Activated T-cell treated with anti-CD3 and anti-CD28 coated beads, Interleukin-2, amount 50 U/mL, for 24 hours (primary cell): Measurements from ENCODE around the gene MLEC.

ENCODE experiments used
- DNase-seq: peaks from one replicate; pipeline ENCODE4 v3.0.0-alpha.2; 2020
- H3K27ac Mint-ChIP-seq: 2 replicates; pipeline ENCODE4 v1.8.0; 2020; ENCODE audit warnings: mild to moderate bottlenecking, mixed read lengths
- H3K27me3 Mint-ChIP-seq: 2 replicates; pipeline ENCODE4 v1.8.0; 2020; ENCODE audit warnings: mixed read lengths
- H3K36me3 Mint-ChIP-seq: 2 replicates; pipeline ENCODE4 v1.8.0; 2020; ENCODE audit warnings: low read depth, mixed read lengths
- H3K4me1 Mint-ChIP-seq: 2 replicates; pipeline ENCODE4 v1.8.0; 2020; ENCODE audit warnings: low read depth, mixed read lengths
- H3K4me3 Mint-ChIP-seq: 2 replicates; pipeline ENCODE4 v1.8.0; 2020; ENCODE audit warnings: mild to moderate bottlenecking, moderate library complexity, mixed read lengths
- H3K9me3 Mint-ChIP-seq: 2 replicates; pipeline ENCODE4 v1.8.0; 2020; ENCODE audit warnings: mixed read lengths

MLEC gene

DNA sequence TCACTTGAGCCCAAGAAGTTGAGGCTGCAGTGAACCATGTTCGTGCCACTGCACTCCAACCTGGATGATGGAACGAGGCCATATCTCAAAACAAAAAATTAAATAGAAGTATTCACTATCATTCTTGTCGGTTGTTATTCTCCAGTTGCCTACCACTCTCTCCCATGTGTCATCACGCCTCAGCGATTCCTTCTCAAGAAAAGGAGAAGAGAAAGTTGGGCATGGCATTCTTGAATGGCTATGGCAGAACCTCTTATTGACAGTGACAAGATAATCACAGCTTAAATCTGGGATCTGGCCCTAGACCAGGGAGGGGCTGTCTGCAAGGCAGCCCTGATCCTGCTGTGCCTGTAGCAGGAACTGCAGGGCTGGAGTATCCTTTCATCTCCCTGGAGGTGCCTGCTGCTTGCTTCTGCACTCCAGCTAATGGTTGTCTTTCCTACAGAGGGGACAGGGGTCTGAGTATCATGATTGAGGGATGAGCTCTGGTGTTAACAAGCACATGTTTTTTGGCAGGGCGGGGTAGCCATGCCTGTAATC, 12.8 kb upstream of the MLEC start:
- H3K27ac Mint-ChIP-seq, result no peak overlapping the region
- no peaks in the 10 kb centered on the region for H3K27me3 Mint-ChIP-seq
- peaks cover 13% of the 10 kb centered on the region for H3K4me1 Mint-ChIP-seq
- H3K9me3 Mint-ChIP-seq, result no peaks in the 10 kb centered on the region
- H3K4me3 Mint-ChIP-seq, result no peak overlapping the region
- H3K36me3 Mint-ChIP-seq, result no peaks in the 10 kb centered on the region
- DNase-seq, result no peak

DNA sequence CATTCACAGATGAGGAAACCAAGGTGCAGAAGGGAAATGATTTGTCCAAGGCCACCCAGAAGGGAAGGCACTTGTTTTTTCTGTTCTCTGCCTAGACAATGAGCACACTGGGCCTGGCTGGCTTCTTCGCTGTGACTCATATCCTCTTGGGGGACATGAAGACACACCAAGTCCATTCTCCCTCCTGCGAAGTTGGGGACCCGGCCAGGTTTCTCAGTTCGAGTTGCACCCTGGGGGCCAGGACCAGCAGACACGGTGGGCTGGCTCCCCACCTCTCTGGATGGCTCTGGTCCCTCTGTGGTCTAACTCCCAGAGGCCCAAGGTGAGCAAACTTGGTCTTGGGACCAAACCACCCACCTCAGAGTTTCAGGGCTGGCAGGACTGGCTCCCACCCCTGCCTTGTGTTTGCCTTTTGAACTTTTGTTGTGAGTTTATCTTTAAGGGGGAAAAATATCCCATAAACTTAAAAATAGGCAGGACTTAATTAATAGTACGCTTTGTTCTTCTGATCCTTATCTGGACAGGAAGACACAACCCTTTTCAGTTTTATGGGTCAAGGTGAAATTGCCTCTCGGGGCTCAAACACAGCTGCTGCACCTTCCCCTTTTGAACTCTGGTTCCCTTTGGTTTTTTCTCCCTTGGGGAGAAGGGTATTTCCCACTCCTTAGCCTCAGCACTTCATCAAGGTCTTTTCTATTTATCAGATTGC, 9.0 kb upstream of the MLEC start:
- no peak for DNase-seq
- Mint-ChIP-seq H3K4me3 (no peak overlapping the region), H3K4me1 (peaks cover 13% of the 10 kb centered on the region), H3K27me3 (no peaks in the 10 kb centered on the region), H3K36me3 (no peaks in the 10 kb centered on the region), H3K27ac (peak overlapping the region; percentile 47), H3K9me3 (no peaks in the 10 kb centered on the region)

DNA sequence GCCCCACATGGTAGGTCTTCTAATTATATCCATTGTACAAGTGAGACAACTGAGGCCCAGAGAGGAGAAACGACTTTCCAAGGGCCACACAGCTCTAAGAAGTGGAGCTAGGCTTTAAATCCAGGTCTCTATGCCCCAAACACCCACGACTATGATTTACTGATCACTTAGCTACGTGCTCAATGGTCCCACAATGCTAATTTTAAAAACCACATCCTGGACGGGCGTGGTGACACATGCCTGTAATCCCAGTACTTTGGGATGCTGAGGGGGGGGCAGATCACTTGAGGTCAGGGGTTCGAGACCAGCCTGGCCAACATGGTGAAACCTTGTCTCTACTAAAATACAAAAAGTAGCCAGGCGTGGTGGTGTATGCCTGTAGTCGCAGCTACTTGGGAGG, 8.4 kb upstream of the MLEC start:
- no peaks in the 10 kb centered on the region for H3K27me3 Mint-ChIP-seq
- peaks cover 13% of the 10 kb centered on the region for H3K4me1 Mint-ChIP-seq
- no peak for DNase-seq
- no peaks in the 10 kb centered on the region for H3K9me3 Mint-ChIP-seq
- no peaks in the 10 kb centered on the region for H3K36me3 Mint-ChIP-seq
- no peak overlapping the region for H3K4me3 Mint-ChIP-seq
- H3K27ac Mint-ChIP-seq, result peak overlapping the region; percentile 47

DNA sequence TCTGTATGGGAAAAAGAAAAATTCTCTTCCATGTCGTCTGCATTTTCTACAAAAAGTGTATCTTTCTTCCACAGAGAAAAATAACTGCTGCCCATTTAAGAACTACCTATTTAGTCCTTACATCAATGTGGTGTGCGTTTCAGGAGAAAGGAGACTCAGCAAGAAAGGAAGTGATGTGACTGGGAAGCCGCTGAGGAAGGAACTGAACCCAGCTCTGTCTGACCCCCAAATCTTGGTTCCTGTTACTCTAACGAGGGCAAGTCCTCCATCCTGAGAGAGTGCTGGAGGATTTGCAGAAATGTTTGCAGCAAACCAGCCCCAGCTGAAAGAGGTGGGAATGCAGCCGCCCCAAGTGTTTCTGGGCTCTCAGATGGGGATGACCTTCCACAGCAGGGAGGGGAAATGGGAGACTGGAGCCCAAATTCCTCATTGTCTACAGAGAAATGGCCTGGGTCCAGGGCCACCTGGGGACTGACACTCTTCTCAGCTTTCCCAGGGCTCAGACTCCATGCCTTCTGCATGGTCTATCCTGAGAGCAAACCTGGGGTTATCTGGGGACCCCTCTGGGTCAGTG, 6.7 kb upstream of the MLEC start:
- no peak overlapping the region for H3K4me3 Mint-ChIP-seq
- peaks cover 22% of the 10 kb centered on the region for H3K4me1 Mint-ChIP-seq
- no peaks in the 10 kb centered on the region for H3K9me3 Mint-ChIP-seq
- H3K27me3 Mint-ChIP-seq, result no peaks in the 10 kb centered on the region
- no peak overlapping the region for H3K27ac Mint-ChIP-seq
- DNase-seq, result no peak
- H3K36me3 Mint-ChIP-seq, result no peaks in the 10 kb centered on the region

DNA sequence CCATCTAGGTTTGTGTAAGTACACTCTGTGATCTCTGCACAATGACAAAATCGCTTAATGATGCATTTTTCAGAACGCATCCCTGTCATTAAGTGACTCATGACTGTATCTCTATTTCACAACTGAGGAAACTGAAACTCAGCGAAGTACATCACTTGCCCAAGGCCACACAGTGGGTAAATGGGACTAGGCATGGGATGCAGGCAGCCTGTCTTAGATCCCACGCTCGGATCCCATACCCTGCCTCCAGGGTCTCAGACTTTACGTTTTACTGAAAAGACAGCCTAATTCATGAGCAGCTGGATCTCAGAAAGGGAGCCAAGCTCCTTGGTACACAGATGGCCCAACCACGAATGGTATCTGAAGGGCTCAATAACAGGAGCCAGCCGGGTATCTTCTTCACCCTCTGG, 2.4 kb upstream of the MLEC start:
- peaks cover 14% of the 10 kb centered on the region for H3K36me3 Mint-ChIP-seq
- no peaks in the 10 kb centered on the region for H3K9me3 Mint-ChIP-seq
- H3K27me3 Mint-ChIP-seq, result no peaks in the 10 kb centered on the region
- H3K4me3 Mint-ChIP-seq, result no peak overlapping the region
- DNase-seq, result no peak
- H3K4me1 Mint-ChIP-seq, result peaks cover 34% of the 10 kb centered on the region
- peak overlapping the region; percentile 47 for H3K27ac Mint-ChIP-seq

DNA sequence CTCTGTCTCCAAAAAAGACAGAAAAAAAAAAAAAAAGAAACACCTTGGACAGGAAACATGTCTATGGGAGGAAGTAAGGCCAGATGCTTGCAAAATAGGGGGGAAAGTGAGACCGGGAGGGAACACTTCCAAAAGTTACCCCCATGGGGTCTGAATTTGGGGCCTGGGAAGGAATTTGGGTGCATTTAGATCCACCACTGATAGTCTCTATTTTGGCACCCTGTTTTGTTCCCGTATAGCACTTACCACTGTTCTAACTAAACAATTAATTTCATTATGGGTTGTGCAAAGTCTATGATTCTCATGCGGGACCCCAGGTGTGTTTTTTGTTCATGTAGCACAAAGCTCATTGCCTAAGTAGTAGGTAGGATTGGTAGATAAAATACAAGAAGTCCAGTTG, 1.4 kb upstream of the MLEC start:
- no peaks in the 10 kb centered on the region for H3K27me3 Mint-ChIP-seq
- H3K4me1 Mint-ChIP-seq, result peaks cover 43% of the 10 kb centered on the region
- DNase-seq, result no peak
- H3K27ac Mint-ChIP-seq, result no peak overlapping the region
- no peaks in the 10 kb centered on the region for H3K9me3 Mint-ChIP-seq
- peak overlapping the region; percentile 85 for H3K4me3 Mint-ChIP-seq
- peaks cover 18% of the 10 kb centered on the region for H3K36me3 Mint-ChIP-seq

DNA sequence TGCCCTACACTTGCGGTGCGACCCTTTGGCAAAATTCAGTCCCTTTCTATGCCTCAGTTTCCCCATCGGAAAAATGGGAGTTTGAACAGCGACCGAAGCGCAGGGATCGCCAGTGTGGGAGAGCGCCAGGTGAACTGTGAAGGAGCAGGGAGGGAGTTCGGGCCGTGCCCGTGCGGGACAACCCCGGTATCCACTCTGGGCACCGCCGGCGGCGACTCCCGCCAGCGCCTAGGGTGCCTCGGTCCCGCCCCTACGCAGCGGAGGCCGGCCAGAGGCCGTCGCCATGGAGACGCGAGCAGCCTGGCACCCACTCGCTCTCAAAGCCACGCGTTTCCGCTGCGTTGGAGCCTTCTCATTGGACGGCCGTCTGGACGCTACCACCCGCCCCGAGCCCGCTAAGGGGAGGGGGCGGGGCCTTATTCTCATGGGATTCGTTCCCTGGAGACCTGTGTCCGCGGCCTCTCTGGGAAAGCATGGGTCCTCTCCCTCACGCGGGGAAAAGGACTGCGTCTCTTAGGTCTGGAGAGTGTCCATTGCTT, 729 bp upstream of the MLEC start:
- H3K27ac Mint-ChIP-seq, result peak overlapping the region; percentile 98
- peaks cover 49% of the 10 kb centered on the region for H3K4me1 Mint-ChIP-seq
- peaks cover 21% of the 10 kb centered on the region for H3K36me3 Mint-ChIP-seq
- H3K27me3 Mint-ChIP-seq, result no peaks in the 10 kb centered on the region
- no peaks in the 10 kb centered on the region for H3K9me3 Mint-ChIP-seq
- peak; percentile 96 for DNase-seq
- peak overlapping the region; percentile 85 for H3K4me3 Mint-ChIP-seq

DNA sequence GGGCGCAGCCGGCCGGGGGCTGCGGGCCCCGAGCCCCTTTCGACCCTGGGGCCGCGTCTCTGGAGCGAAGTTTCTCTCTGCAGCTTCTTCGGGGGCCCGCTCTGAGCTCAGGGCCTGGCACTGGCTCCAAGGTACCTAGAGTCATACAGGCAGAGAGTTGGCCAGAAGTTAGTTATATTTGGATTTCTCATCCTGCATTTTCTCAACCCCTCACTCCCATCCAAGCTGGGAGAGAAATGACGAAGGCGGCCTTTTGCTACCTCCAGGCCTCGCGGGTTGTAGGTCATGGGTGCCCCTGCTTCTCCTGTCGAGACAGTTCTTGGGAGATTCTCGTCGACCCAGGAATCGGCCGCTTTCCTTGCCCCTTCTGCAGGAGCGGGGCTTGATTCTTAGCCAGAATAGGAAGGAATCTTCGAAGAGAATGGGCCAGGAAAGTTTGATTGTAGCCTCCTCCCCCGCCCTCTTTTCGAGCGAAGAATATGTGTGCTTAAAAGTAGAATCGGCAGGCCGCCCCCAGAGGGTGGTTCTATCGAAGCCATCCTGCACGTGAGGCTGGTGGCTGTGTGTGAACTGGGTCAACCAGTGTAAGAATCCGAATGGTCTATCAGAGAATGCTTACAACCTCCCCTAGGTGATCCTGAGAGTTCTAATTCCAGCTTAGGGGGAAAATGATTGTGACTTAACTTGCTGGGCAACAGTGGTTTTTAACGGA, 785 bp downstream of the MLEC start:
- peak; percentile 57 for DNase-seq
- Mint-ChIP-seq H3K4me3 (peak overlapping the region; percentile 92), H3K36me3 (peaks cover 32% of the 10 kb centered on the region), H3K9me3 (no peaks in the 10 kb centered on the region), H3K27ac (peak overlapping the region; percentile 82), H3K4me1 (peaks cover 62% of the 10 kb centered on the region), H3K27me3 (no peaks in the 10 kb centered on the region)

DNA sequence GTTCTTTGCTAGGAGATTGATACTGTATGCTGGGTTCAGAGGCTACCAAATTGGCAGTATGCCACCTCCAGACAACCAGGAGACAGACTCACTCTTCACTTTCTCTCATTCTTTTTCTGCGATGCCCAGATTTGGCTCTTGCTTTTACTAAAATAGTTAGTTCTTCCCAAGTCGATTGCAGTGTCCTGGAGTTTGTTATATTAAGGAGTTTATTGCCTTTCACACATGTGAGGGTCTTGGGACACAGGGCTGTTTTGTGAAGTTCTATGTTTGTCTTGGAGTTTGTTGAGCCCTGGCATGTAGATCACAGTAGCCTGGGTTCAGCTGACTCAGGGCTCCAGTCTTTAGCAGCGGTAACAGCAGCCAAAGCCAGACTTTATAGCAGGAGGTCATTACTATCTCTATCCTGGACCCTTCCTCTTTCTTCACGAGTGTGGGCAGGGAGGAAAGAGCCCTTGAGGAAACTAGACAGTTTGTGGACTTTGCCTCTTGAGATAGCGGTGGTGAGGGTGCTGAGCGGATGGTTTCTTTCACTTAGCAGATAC, 1.6 kb downstream of the MLEC start:
- Mint-ChIP-seq H3K27ac (peak overlapping the region; percentile 81), H3K27me3 (no peaks in the 10 kb centered on the region)
- no peak for DNase-seq

DNA sequence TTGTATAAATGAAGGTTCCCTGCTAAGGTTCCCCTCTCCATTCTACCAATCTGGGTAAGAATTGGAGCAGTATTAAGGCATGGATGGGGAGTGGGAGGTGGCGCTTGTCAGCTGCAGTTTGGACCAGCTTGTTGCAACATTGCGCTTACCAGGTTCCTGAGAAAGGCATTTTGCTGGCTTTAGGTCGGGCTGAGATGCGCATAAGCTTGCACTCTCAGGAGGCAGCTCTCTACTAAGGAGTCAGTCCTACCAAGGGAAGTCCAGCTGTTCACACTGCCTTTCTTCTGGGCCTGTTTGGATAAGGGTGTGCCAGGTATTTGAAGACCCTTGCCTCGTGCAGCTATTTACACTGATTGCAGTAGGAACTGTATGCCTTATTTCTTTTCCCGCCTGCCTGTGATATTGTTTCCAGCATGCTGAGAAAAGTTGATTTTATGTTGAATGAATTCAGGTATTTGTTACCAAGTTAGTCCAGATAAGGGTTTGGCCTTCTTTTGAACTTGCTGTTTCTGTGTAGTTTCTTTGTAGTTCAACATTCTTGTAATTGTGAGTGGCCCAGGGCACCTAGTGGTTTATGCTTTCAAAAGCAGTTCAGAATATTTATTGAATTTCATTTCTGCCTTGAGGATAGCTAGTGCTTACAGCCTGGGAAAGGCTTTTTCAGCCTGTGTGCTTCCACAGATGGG, 2.6 kb downstream of the MLEC start:
- Mint-ChIP-seq H3K4me1 (peaks cover 62% of the 10 kb centered on the region), H3K9me3 (no peaks in the 10 kb centered on the region), H3K27me3 (no peaks in the 10 kb centered on the region), H3K4me3 (peak overlapping the region; percentile 92), H3K27ac (no peak overlapping the region), H3K36me3 (peaks cover 50% of the 10 kb centered on the region)
- no peak for DNase-seq

More for the DNA sequence above, 1.6 kb downstream of the MLEC start:
- peaks cover 66% of the 10 kb centered on the region for H3K4me1 Mint-ChIP-seq
- H3K36me3 Mint-ChIP-seq, result peaks cover 41% of the 10 kb centered on the region
- no peaks in the 10 kb centered on the region for H3K9me3 Mint-ChIP-seq
- peak overlapping the region; percentile 92 for H3K4me3 Mint-ChIP-seq

DNA sequence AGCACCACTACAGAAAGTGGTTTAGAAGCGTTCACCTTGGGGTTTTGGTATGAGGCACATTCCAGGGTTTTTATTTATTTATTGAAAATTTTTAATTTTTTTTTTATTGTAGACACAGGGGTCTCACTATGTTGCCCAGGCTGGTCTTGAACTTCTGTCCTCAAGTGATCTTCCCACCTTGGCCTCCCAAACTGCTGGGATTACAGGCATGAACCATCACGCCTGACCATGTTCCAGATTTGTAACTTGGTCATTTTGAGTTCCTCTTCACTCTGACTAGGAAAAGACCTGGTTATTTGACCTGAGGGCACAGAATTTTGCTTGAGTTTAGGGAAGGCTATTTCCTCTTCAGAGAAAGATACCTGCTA, 3.1 kb downstream of the MLEC start:
- DNase-seq, result no peak
- Mint-ChIP-seq H3K36me3 (peaks cover 55% of the 10 kb centered on the region), H3K9me3 (no peaks in the 10 kb centered on the region), H3K4me1 (peaks cover 57% of the 10 kb centered on the region), H3K4me3 (no peak overlapping the region), H3K27ac (no peak overlapping the region), H3K27me3 (no peaks in the 10 kb centered on the region)

DNA sequence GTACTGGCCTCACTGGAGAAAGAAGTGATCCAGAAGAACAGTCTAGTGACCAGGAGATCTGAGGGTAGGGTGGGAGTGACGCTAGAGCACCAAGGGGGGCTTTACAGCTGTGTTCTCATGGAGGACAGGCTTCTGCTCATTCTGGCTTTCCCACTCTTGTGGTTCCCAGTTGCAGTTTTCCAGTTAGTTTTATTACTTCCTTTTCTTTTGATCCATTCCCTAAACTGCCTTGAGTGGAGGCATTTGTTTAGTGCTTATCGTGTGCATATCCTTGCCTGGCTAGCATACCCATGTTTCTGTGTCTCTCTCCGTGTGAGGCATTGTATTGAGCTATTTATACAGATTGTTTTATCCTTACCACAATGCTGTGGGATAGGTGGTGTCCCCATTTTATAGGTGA, 4.0 kb downstream of the MLEC start:
- peaks cover 64% of the 10 kb centered on the region for H3K36me3 Mint-ChIP-seq
- peak overlapping the region; percentile 31 for H3K27ac Mint-ChIP-seq
- no peak overlapping the region for H3K4me3 Mint-ChIP-seq
- DNase-seq, result no peak
- no peaks in the 10 kb centered on the region for H3K9me3 Mint-ChIP-seq
- no peaks in the 10 kb centered on the region for H3K27me3 Mint-ChIP-seq
- peaks cover 51% of the 10 kb centered on the region for H3K4me1 Mint-ChIP-seq

DNA sequence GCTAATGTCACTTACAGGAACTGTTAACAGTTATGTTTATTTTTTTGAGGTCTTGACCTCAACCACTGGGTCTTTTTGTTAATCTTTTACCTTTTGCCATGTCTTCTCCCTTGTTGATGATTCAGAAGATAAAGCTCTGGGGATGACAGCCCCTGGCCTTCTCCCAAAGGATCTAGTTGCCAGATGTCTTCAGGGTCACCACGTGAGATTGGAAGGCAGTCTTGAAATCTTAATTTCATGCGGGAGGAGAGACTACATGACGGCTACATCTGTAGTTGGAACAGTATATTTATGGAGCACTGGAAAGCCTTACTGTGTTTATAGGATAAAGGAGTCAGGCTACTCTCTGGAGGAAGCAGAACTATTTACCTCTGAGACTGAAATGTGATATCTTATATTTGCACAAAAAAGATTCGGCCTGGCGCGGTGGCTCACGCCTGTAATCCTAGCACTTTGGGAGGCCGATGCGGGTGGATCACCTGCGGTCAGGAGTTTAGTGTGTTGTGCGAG, 5.6 kb downstream of the MLEC start:
- no peak overlapping the region for H3K4me3 Mint-ChIP-seq
- no peak for DNase-seq
- H3K9me3 Mint-ChIP-seq, result no peaks in the 10 kb centered on the region
- H3K27ac Mint-ChIP-seq, result peak overlapping the region; percentile 4
- H3K27me3 Mint-ChIP-seq, result no peaks in the 10 kb centered on the region
- H3K36me3 Mint-ChIP-seq, result peaks cover 78% of the 10 kb centered on the region
- H3K4me1 Mint-ChIP-seq, result peaks cover 50% of the 10 kb centered on the region

DNA sequence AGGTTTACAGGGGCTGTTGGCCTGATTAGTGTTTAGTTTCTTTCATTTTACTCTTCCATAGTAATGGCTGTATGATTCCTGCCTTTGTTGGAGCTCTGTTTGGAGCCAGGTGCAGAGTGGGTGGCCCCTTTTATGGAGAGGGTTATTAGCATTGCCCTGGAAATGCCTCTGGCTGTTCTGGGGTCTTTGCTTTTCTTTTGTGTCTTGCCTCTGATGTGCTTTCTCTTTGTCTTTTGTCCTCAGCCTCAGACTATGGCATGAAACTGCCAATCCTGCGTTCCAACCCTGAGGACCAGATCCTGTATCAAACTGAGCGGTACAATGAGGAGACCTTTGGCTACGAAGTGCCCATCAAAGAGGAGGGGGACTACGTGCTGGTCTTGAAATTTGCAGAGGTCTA, 6.9 kb downstream of the MLEC start:
- Mint-ChIP-seq H3K27me3 (no peaks in the 10 kb centered on the region), H3K36me3 (peaks cover 79% of the 10 kb centered on the region), H3K4me3 (no peak overlapping the region), H3K9me3 (no peaks in the 10 kb centered on the region), H3K4me1 (peaks cover 43% of the 10 kb centered on the region), H3K27ac (no peak overlapping the region)
- DNase-seq, result no peak
